CD4-positive, alpha-beta T cell treated with Interleukin-10 for 1 hour (primary cell): ENCODE measurements around the gene PDE6B.
"Not testable (repeated sequence)": the region's sequence is repeated elsewhere in the genome, so short reads cannot be mapped to it uniquely, and the experiment has no call there.

ENCODE experiments used
- DNase-seq: peaks from one replicate; pipeline ENCODE4 v3.0.0-alpha.2; 2020

PDE6B gene

GRCh38 chr4:658681-659667, 33.6 kb downstream of the PDE6B start:
- DNase-seq: no peak

DNA sequence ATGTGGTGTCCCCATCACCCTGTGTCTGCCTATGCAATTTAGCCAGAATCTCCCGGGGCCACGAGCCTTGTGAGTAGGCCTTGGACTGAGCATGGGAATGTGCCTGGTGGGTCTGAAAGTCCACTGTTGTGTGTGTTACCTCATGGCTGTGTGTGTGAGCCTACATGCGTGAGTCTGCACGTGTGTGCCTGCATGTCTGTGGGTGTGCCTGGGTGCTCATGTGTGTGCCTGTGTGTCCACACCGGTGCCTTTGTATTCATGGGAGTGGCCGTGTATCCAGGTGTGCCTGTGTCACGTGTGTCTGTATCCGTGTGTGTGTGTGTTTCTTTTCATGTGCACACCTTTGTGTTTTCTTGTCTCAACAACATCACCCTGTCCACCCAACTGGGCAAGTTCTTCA, 34.5 kb downstream of the PDE6B start:
- no peak for DNase-seq

DNA sequence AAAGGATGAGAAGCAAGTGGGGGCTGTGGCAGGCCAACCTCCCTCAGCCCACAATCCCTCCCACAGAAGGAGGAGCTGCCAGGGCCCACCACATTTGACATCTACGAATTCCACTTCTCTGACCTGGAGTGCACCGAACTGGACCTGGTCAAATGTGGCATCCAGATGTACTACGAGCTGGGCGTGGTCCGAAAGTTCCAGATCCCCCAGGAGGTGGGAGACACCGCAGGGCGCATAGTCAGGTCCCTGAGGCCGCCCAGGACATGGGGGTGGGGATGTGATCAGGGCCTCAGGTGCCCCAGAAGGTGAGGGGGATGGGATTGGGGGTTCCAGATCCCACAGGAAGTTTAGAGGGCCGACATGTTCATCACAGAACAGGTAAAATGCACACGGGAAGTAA, 35.0 kb downstream of the PDE6B start:
- DNase-seq: no peak

DNA sequence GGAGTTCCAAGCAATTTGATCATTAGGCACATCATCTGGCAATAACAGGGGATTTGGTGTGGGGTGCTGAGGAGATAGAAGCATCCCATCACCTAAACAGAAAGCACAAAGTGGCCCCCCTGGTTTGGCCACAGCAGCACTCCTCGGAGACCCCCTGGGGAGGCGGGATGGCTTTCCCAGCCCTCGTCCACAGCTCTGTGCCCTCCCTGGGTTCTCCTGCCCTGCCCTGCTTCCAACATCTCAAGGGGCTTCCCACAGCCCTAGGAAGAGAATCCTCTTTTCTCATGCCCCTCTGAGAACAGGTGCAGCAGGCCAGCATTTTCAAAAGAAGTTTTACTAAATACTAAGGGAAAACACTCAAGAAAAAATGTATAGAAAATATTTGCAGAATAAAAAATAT, 35.9 kb downstream of the PDE6B start:
- no peak for DNase-seq

DNA sequence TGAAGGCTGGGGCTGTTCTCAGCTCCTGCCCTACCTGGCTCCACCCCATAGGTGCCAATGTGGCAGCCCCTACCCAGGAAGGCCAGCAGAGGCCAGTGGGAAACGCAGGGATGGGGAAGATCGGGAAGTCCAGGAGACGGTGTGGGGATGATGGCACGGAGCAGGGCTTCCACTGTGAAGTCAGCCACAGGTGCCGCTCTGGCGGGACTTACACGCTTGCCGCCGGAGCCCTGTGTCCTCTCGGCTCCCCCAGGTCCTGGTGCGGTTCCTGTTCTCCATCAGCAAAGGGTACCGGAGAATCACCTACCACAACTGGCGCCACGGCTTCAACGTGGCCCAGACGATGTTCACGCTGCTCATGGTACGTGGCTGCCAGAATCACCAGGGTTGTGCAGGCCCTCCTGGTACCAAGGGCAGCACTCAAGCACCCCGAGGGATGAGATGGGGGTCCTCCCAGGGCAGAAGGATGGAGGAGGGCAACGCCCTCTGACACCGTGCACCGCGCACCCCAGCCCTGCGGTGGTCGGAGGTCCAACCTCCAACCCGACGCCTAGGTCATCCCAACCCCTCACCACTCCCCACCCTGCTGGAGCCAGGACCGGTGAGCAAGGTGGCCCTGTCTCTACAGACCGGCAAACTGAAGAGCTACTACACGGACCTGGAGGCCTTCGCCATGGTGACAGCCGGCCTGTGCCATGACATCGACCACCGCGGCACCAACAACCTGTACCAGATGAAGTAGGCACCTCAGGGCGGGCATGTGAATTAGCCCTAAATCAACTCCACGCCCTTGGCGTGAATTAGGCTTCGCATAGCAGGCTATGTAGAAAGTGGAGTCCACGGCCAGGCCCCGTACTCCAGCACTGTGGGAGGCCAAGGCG, 36.7 kb downstream of the PDE6B start:
- DNase-seq: no peak

GRCh38 chr4:663046-663437, 37.7 kb downstream of the PDE6B start:
- no peak for DNase-seq

GRCh38 chr4:663438-664428, 38.4 kb downstream of the PDE6B start:
- peak; percentile 82 for DNase-seq

DNA sequence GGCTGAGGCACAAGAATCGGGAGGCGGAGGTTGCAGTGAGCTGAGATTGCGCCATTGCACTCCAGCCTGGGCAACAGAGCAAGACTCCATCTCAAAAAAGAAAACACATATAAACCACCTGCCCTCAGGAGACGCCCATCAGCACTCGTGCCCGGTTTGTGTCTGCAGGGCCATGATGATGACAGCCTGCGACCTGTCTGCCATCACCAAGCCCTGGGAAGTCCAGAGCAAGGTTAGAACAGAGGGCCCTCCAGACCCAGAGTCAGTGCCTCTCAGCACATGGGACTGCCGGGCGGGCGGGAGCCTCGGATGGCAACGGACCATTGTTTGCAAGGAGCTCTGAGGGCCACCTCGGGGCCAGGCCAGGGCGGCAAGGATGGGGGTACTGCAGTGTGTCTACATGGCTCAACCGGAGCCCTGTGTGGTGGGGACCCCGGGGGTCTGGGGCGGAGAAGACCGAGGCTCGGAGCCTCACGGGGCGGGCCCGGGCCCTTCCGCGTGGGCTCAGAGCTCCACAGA, 39.4 kb downstream of the PDE6B start:
- DNase-seq: no peak

GRCh38 chr4:665381-665750, 40.0 kb downstream of the PDE6B start:
- DNase-seq: no peak

- no peak for DNase-seq
Observed at GRCh38 chr4:665751-666435, 40.5 kb downstream of the PDE6B start.

GRCh38 chr4:666436-666810, 41.0 kb downstream of the PDE6B start:
- no peak for DNase-seq

- no peak for DNase-seq
Observed at GRCh38 chr4:666822-667544, 41.6 kb downstream of the PDE6B start.

DNA sequence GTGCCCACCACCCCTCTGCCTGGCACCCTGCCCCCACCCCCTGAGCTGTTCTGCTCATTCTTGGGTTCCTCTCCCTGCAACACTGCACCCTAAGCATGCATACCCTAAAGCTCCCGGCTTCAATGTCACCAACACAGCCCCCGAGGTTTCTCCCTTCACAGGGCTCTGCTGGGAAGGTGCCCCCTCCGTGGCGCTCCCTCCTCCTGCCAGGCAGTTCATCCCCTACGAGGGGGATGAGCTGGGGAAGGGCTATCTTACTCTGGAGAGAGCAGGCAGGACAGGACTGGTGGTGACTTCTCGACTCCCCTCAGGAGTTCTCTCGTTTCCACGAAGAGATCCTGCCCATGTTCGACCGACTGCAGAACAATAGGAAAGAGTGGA, 42.2 kb downstream of the PDE6B start:
- DNase-seq: no peak

GRCh38 chr4:668219-668618, 42.8 kb downstream of the PDE6B start:
- DNase-seq: not testable (repeated sequence)

DNA sequence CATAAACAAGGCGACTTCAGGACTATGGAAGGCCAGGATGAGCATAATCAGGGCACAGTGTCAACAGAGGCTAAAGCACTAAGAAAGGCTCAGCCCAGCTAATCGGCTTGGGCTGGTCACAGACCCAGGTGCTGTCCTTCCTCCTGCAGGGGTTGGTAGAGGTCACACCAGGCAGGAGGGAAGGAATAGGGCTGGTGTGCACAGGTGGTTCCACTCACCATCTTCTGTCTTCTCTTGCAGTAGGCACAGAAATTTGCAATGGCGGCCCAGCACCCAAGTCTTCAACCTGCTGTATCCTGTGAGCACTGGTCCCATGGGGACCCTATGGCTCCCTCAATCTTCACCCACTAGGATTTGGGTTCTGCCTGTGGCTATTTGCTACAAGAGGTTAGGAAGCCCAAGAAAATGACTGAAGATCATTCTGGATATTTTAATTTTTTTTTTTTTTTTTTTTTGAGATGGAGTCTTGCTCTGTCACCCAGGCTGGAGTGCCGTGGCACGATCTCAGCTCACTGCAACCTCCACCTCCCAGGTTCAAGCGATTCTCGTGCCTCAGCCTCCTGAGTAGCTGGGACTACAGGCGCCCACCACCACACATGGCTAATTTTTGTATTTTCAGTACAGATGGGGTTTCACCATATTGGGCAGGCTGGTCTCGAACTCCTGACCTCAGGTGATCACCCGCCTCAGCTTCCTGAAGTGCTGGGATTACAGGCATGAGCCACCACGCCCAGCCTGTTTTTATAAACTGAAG, 44.6 kb downstream of the PDE6B start:
- not testable (repeated sequence) for DNase-seq

- DNase-seq: no peak
Observed at GRCh38 chr4:671769-672168, 46.4 kb downstream of the PDE6B start.

DNA sequence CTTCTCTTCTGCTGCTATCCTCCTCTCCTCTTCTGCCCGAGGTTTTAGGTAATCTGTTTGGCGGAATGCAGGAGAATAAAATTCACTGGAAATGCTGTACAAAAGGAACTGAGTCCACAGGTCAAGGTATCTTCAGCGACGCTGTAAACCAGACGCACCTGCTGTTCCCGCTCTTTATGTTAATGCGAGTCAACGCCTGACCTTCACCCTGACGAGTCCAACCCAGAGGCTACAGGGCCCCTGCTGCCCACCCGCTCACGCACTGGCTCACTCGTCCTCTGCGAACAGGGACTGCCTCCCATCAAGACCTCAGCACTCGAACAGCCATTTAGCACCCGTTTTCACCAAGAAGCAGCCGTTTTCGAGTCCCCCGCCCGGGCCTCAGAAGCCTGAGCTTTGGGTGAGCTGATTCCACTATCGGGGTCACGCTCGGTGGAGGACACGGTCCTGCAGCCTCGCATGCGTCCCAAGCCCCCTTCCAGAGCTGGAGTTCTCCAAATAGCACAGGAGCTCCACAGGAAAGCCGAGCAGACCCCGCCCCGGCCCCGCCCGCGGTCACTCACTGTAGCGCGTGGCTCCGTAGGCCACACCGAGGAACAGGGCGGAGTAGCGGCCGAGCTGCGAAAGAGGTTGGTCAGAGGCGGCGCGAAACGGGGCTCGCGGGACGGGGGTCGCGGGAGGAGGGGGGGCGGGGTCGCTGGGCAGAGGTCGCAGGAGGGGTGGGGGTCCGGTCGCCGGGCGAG, 48.1 kb downstream of the PDE6B start:
- no peak for DNase-seq

GRCh38 chr4:674172-675035, 49.0 kb downstream of the PDE6B start, which contains the start of the genes ATP5ME and MYL5:
TSS of gene ATP5ME (minus strand) at chr4:674276. CDS start at chr4:674247, 29 bp downstream.
TSS of gene MYL5 (plus strand) at chr4:674542. CDS start at chr4:678027, 3,485 bp downstream.
- peak; percentile 97 for DNase-seq
